Large intestine (tissue), 3 donors: ENCODE results near the gene PTPRN2. TPM values are rescaled to one million over a fixed set of nuclear protein-coding genes. Genes with fewer than 3 reads are reported as not detected.

Experiments
- DNase-seq, 2 donors: peaks; one replicate each; pipeline versions ENCODE4 v3.0.0 to v3.0.0-alpha.2; 2013
- H3K27ac ChIP-seq: one replicate; pipeline ENCODE4 v1.5.1; 2013; ENCODE audit warnings: low read length
- H3K27me3 ChIP-seq: 2 replicates; pipeline ENCODE4 v1.6.1; 2013; ENCODE audit warnings: low read length; ENCODE audit not compliant: control insufficient read depth, insufficient read depth
- H3K36me3 ChIP-seq: 2 replicates; pipeline ENCODE4 v1.6.1; 2013; ENCODE audit warnings: low read length; ENCODE audit not compliant: control insufficient read depth, insufficient read depth
- H3K4me1 ChIP-seq: one replicate; pipeline ENCODE4 v1.6.1; 2013; ENCODE audit warnings: low read length; ENCODE audit not compliant: control insufficient read depth, insufficient read depth
- H3K4me3 ChIP-seq: one replicate; pipeline ENCODE4 v1.5.1; 2013; ENCODE audit warnings: low read length
- H3K9me3 ChIP-seq: one replicate; pipeline ENCODE4 v1.6.1; 2013; ENCODE audit warnings: mild to moderate bottlenecking, low read depth, low read length, moderate library complexity; ENCODE audit not compliant: control insufficient read depth
- WGBS: methylation state at CpG from one replicate; pipeline ENCODE4 v1.1.5; 2013; ENCODE audit warnings: low lambda C conversion rate; ENCODE audit not compliant: insufficient coverage; 5-methylcytosine and 5-hydroxymethylcytosine counted together
- polyA plus RNA-seq: library from polyadenylated mRNA; unstranded; fragments of 120-200 nt; gene quantifications from one replicate; pipeline ENCODE4 v1.2.1, GENCODE V29; 2013

The PTPRN2 gene
- polyA plus RNA-seq, 1 donor = 13.4 TPM

- DNase-seq = no peak
- Histone ChIP-seq H3K9me3 (peaks cover 26% of the 10 kb centered on the region), H3K4me1 (no peaks in the 10 kb centered on the region), H3K27me3 (no peaks in the 10 kb centered on the region), H3K27ac (no peak overlapping the region), H3K4me3 (no peak overlapping the region), H3K36me3 (no peaks in the 10 kb centered on the region)
- no CpG with 5 or more reads among the region's 6 CpGs for WGBS
These were observed 781.9 kb downstream of the PTPRN2 start for GRCh38 chr7:157805713-157806112.

- no peaks in the 10 kb centered on the region for H3K27me3 ChIP-seq
- no peaks in the 10 kb centered on the region for H3K4me1 ChIP-seq
- no peaks in the 10 kb centered on the region for H3K36me3 ChIP-seq
- peaks cover 18% of the 10 kb centered on the region for H3K9me3 ChIP-seq
- H3K4me3 ChIP-seq = no peak overlapping the region
- H3K27ac ChIP-seq = no peak overlapping the region
- DNase-seq = no peak
- 100% methylated on average over 1 of the region's 5 CpGs for WGBS
These were observed 783.7 kb downstream of the PTPRN2 start for GRCh38 chr7:157803906-157804305.

GRCh38 chr7:157801971-157802675, 785.5 kb downstream of the PTPRN2 start:
- DNase-seq = no peak

GRCh38 chr7:157801113-157801512, 786.5 kb downstream of the PTPRN2 start:
- Histone ChIP-seq H3K36me3 (no peaks in the 10 kb centered on the region), H3K27ac (no peak overlapping the region), H3K9me3 (peaks cover 15% of the 10 kb centered on the region), H3K4me1 (no peaks in the 10 kb centered on the region), H3K4me3 (no peak overlapping the region), H3K27me3 (no peaks in the 10 kb centered on the region)
- WGBS = no CpG with 5 or more reads among the region's 21 CpGs
- no peak for DNase-seq

More at GRCh38 chr7:157801971-157802675, 785.5 kb downstream of the PTPRN2 start:
- H3K9me3 ChIP-seq = peaks cover 15% of the 10 kb centered on the region
- H3K4me1 ChIP-seq = no peaks in the 10 kb centered on the region
- no peak overlapping the region for H3K27ac ChIP-seq
- no CpG with 5 or more reads among the region's 42 CpGs for WGBS
- H3K27me3 ChIP-seq = no peaks in the 10 kb centered on the region
- H3K4me3 ChIP-seq = no peak overlapping the region
- H3K36me3 ChIP-seq = no peaks in the 10 kb centered on the region

- peaks cover 15% of the 10 kb centered on the region for H3K9me3 ChIP-seq
- no peak for DNase-seq
- H3K36me3 ChIP-seq = no peaks in the 10 kb centered on the region
- no peaks in the 10 kb centered on the region for H3K27me3 ChIP-seq
- no peak overlapping the region for H3K4me3 ChIP-seq
- no peaks in the 10 kb centered on the region for H3K4me1 ChIP-seq
- 96% methylated on average over 6 of the region's 15 CpGs for WGBS
- H3K27ac ChIP-seq = no peak overlapping the region
These were observed 787.3 kb downstream of the PTPRN2 start for GRCh38 chr7:157800281-157800680.

- H3K9me3 ChIP-seq = peaks cover 15% of the 10 kb centered on the region
- no peaks in the 10 kb centered on the region for H3K36me3 ChIP-seq
- no peaks in the 10 kb centered on the region for H3K4me1 ChIP-seq
- no CpG with 5 or more reads among the region's 19 CpGs for WGBS
- no peak for DNase-seq
- no peak overlapping the region for H3K4me3 ChIP-seq
- no peak overlapping the region for H3K27ac ChIP-seq
- no peaks in the 10 kb centered on the region for H3K27me3 ChIP-seq
These were observed 788.4 kb downstream of the PTPRN2 start for GRCh38 chr7:157799076-157799685.

GRCh38 chr7:157797361-157797760, 790.3 kb downstream of the PTPRN2 start:
- no peak overlapping the region for H3K4me3 ChIP-seq
- DNase-seq = no peak
- no peaks in the 10 kb centered on the region for H3K4me1 ChIP-seq
- H3K27me3 ChIP-seq = no peaks in the 10 kb centered on the region
- H3K36me3 ChIP-seq = no peaks in the 10 kb centered on the region
- H3K27ac ChIP-seq = no peak overlapping the region
- WGBS = no CpG with 5 or more reads among the region's 12 CpGs
- peaks cover 23% of the 10 kb centered on the region for H3K9me3 ChIP-seq

GRCh38 chr7:157796846-157797245, 790.8 kb downstream of the PTPRN2 start:
- no peaks in the 10 kb centered on the region for H3K4me1 ChIP-seq
- no CpG with 5 or more reads among the region's 19 CpGs for WGBS

GRCh38 chr7:157795643-157796042, 792.0 kb downstream of the PTPRN2 start:
- no peak for DNase-seq
- no CpG with 5 or more reads among the region's 13 CpGs for WGBS

More at GRCh38 chr7:157796846-157797245, 790.8 kb downstream of the PTPRN2 start:
- DNase-seq = no peak
- H3K27ac ChIP-seq = no peak overlapping the region
- H3K9me3 ChIP-seq = peaks cover 24% of the 10 kb centered on the region
- H3K4me3 ChIP-seq = no peak overlapping the region
- H3K36me3 ChIP-seq = no peaks in the 10 kb centered on the region
- no peaks in the 10 kb centered on the region for H3K27me3 ChIP-seq

GRCh38 chr7:157795199-157795598, 792.4 kb downstream of the PTPRN2 start:
- no peaks in the 10 kb centered on the region for H3K36me3 ChIP-seq
- no peak overlapping the region for H3K27ac ChIP-seq
- no peaks in the 10 kb centered on the region for H3K4me1 ChIP-seq
- peaks cover 22% of the 10 kb centered on the region for H3K9me3 ChIP-seq
- no CpG with 5 or more reads among the region's 5 CpGs for WGBS
- H3K4me3 ChIP-seq = no peak overlapping the region
- no peak for DNase-seq
- H3K27me3 ChIP-seq = no peaks in the 10 kb centered on the region

More at GRCh38 chr7:157795643-157796042, 792.0 kb downstream of the PTPRN2 start:
- no peak overlapping the region for H3K27ac ChIP-seq
- H3K4me1 ChIP-seq = no peaks in the 10 kb centered on the region
- H3K36me3 ChIP-seq = no peaks in the 10 kb centered on the region
- no peak overlapping the region for H3K4me3 ChIP-seq
- H3K9me3 ChIP-seq = peaks cover 22% of the 10 kb centered on the region
- no peaks in the 10 kb centered on the region for H3K27me3 ChIP-seq

GRCh38 chr7:157794746-157795065, 792.9 kb downstream of the PTPRN2 start:
- no peak overlapping the region for H3K4me3 ChIP-seq
- no peaks in the 10 kb centered on the region for H3K27me3 ChIP-seq
- no peak overlapping the region for H3K27ac ChIP-seq
- H3K9me3 ChIP-seq = peaks cover 23% of the 10 kb centered on the region
- no peaks in the 10 kb centered on the region for H3K4me1 ChIP-seq
- no peak for DNase-seq
- no CpG with 5 or more reads among the region's 4 CpGs for WGBS
- no peaks in the 10 kb centered on the region for H3K36me3 ChIP-seq
